Right atrium auricular region (tissue), 2 donors: ENCODE results near the gene CEP128. TPM values are rescaled to one million over a fixed set of nuclear protein-coding genes. Genes with fewer than 3 reads are reported as not detected.

Experiments used
- DNase-seq: peaks from one replicate; pipeline ENCODE4 v3.0.0-alpha.2; 2019; ENCODE audit warnings: low spot score
- H3K27ac ChIP-seq, 2 donors: fragments of 200-600 bp; sonication (generic); 1 replicate in 1 of 2; 2 replicates in 1 of 2; pipeline ENCODE4 v1.5.1; 2016 to 2019
- H3K27me3 ChIP-seq, 2 donors: fragments of 200-600 bp; sonication (generic); one replicate each; pipeline versions ENCODE4 v1.5.1 to v1.6.0; 2017 to 2019
- H3K36me3 ChIP-seq: fragments of 200-600 bp; sonication (generic); one replicate; pipeline ENCODE4 v1.5.1; 2016
- H3K4me1 ChIP-seq, 2 donors: fragments of 200-600 bp; sonication (generic); one replicate each; pipeline versions ENCODE4 v1.5.1 to v1.6.0; 2017 to 2019
- H3K4me3 ChIP-seq, 2 donors: fragments of 200-600 bp; sonication (generic); 1 replicate in 1 of 2; 2 replicates in 1 of 2; pipeline ENCODE4 v1.5.1; 2017 to 2019; ENCODE audit warnings: mild to moderate bottlenecking in 1 of 2, moderate library complexity in 1 of 2
- H3K9me3 ChIP-seq, 2 donors: fragments of 200-600 bp; sonication (generic); one replicate each; pipeline ENCODE4 v1.5.1; 2019
- total RNA-seq, 2 donors: library from RNA; depleted of rRNA; stranded (reverse); fragments of >200 nt; gene quantifications; one replicate each; pipeline ENCODE4 v1.1.0, GENCODE V29; 2016
- TF ChIP-seq, protein P1 (sequence below), 2 donors: fragments of 200-600 bp; sonication (generic); IDR thresholded peaks; one replicate each; pipeline ENCODE4 v1.5.1; 2019; ENCODE audit warnings: antibody characterized with exemption in 2 of 2

CEP128 gene
- total RNA-seq, 2 donors from 2014 or later = 1.3 to 2.7 TPM

DNA sequence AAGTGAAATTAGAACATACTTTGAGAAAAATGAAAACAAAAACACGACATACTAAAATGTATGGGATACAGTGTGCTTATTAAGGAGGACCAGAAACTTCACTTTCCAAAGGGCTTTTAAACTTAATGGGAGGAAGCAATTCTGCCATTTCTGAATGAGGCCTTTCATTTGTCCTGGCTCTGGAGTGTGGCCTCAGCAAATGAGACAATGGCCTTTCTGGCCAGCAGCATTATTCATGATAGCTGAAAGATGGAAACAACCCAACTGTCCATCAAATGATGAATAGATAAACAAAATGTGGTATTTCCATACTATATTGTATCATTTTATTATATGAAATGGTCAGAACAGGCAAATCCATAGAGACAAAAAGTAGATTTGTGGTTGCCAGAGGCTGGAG, 338.6 kb downstream of the CEP128 start:
- Histone ChIP-seq H3K27ac (no peak overlapping the region), H3K9me3 (no peaks in the 10 kb centered on the region), H3K36me3 (no peaks in the 10 kb centered on the region), H3K27me3 (no peaks in the 10 kb centered on the region), H3K4me3 (no peak overlapping the region), H3K4me1 (peaks cover 0 to 7% of the 10 kb centered on the region in 2 donors)
- no peak for DNase-seq
- TF ChIP-seq, protein P1, sequence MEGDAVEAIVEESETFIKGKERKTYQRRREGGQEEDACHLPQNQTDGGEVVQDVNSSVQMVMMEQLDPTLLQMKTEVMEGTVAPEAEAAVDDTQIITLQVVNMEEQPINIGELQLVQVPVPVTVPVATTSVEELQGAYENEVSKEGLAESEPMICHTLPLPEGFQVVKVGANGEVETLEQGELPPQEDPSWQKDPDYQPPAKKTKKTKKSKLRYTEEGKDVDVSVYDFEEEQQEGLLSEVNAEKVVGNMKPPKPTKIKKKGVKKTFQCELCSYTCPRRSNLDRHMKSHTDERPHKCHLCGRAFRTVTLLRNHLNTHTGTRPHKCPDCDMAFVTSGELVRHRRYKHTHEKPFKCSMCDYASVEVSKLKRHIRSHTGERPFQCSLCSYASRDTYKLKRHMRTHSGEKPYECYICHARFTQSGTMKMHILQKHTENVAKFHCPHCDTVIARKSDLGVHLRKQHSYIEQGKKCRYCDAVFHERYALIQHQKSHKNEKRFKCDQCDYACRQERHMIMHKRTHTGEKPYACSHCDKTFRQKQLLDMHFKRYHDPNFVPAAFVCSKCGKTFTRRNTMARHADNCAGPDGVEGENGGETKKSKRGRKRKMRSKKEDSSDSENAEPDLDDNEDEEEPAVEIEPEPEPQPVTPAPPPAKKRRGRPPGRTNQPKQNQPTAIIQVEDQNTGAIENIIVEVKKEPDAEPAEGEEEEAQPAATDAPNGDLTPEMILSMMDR (IDR thresholded peaks at IDR 0.05) = no peak

DNA sequence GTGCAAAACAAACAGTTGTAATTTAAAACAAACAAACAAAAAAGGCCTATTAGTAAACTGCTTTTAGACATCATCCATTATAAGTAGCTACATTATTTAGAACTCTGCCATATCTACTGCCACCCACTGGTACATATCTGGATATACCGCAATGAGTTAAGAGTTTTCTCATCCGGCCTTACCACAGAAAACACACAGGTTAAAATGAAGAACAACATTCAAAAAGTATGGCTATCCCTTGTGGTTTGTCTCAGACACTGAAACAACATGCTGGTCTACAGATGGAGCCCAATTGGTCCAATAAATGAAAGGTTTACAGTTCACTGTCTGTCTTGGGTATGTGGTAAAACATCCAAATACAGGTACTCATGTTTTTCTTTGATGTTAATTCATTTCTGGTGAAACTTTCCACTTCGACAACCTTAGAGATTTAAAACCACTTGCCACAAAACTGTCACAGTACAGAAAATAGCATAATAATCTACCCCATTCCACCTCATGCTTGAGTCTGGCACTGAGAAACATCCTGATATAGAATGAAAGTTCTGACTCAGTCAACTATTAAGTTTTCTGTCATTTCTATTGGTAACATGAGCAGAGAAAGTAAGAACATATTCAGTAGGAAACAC, 354.3 kb downstream of the CEP128 start:
- no peaks in the 10 kb centered on the region for H3K9me3 ChIP-seq
- H3K4me3 ChIP-seq = no peak overlapping the region
- H3K27ac ChIP-seq = no peak overlapping the region
- TF ChIP-seq, protein P1 (IDR thresholded peaks at IDR 0.05) = peak in 1 of 2 donors; percentile 52
- no peak for DNase-seq
- H3K36me3 ChIP-seq = no peaks in the 10 kb centered on the region
- no peaks in the 10 kb centered on the region for H3K4me1 ChIP-seq
- H3K27me3 ChIP-seq = no peaks in the 10 kb centered on the region

DNA sequence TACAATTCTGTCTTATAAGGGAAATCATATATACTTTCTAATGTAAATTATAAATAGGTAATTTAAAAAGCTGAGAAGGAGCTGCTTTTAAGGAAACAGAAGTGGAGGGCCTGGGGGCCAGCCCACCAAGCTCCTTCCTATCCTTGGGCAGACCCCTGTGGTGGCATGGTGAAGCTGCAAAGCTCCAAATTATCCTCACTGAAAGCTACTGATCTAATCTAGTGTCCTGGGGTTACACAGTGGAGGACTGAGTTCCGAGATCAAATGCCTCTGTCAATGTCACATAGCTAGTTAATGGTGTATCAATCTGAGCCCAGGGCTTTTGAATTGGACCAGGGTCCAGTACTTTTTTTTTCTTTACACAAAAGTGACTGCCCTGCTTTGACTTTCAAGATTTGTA, 355.4 kb downstream of the CEP128 start:
- no peaks in the 10 kb centered on the region for H3K9me3 ChIP-seq
- TF ChIP-seq, protein P1 (IDR thresholded peaks at IDR 0.05) = no peak
- DNase-seq = no peak
- H3K4me1 ChIP-seq = no peaks in the 10 kb centered on the region
- H3K4me3 ChIP-seq = no peak overlapping the region
- H3K27me3 ChIP-seq = no peaks in the 10 kb centered on the region
- H3K36me3 ChIP-seq = no peaks in the 10 kb centered on the region
- no peak overlapping the region for H3K27ac ChIP-seq

DNA sequence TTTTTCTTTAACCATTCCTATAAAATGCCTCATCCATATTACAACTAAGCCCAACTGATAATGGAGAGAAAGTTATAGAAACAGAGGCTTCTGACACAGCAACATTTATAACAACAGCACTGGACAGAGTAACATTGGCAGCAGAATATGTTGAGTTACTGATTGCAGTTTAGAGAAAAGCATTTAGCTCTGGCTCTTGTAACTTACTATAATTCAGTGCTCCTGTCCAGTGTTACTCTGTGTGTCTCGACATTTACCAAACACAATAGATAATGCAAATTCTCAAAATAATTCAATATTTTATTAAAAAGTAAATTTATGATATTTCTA, 356.1 kb downstream of the CEP128 start:
- Histone ChIP-seq H3K9me3 (no peaks in the 10 kb centered on the region), H3K4me3 (no peak overlapping the region), H3K27ac (no peak overlapping the region), H3K4me1 (no peaks in the 10 kb centered on the region), H3K36me3 (no peaks in the 10 kb centered on the region), H3K27me3 (no peaks in the 10 kb centered on the region)
- TF ChIP-seq, protein P1 (IDR thresholded peaks at IDR 0.05) = no peak
- DNase-seq = no peak

DNA sequence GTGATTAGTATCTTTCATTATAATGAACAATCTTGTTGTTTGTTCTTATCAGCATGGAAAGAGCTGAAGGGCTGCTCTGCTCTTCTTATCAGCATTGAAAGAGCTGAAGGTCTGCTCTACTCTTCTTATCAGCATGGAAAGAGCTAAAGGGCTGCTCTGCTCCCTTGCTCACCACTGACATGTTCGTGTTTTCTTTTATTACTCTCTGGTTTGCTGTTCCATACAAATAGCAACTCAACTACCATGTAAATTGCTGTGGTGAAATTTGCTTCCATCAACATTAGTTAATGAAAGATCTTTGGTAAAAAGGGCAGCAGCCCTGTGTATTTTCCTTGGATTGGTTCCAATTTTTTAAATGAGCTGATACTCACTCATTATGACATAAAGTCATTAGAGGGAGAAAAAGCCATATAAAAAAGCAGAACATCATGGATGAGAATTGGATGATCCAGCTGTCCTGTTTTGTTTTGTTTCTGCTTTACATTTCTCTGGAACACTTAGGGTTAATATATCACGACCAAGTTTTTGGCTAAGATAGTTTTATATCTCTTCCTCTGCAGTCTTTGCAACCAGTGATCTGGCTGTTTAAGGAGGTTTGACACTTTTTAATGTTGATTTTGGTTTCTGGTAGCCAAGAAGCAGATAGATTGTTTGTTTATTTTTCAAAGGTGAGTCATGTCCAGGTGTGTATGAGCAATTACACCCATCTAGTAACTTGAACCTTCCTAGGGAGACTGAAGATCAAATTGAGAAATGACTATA, 356.6 kb downstream of the CEP128 start:
- H3K27ac ChIP-seq = no peak overlapping the region

More for the DNA sequence above, 356.6 kb downstream of the CEP128 start:
- no peaks in the 10 kb centered on the region for H3K9me3 ChIP-seq
- no peaks in the 10 kb centered on the region for H3K4me1 ChIP-seq
- no peak overlapping the region for H3K4me3 ChIP-seq
- no peak for DNase-seq
- TF ChIP-seq, protein P1 (IDR thresholded peaks at IDR 0.05) = no peak
- no peaks in the 10 kb centered on the region for H3K27me3 ChIP-seq
- H3K36me3 ChIP-seq = no peaks in the 10 kb centered on the region
